RWPE2 (cell line): ENCODE data around the gene SLC22A5.

Source experiments
- ATAC-seq: fragments of 200-7000 bp; cut with Tn5 transposase; 3 replicates; pipeline ENCODE4 v1.9.1; 2021; ENCODE audit warnings: low read depth
- DNase-seq: peaks from one replicate; pipeline ENCODE4 v3.0.0-alpha.2; 2020; ENCODE audit warnings: low spot score
- H3K27ac ChIP-seq: fragments of 450-650 bp; 2 replicates; pipeline ENCODE4 v1.5.1; 2017; ENCODE audit warnings: mild to moderate bottlenecking; ENCODE audit not compliant: poor library complexity, severe bottlenecking
- H3K27me3 ChIP-seq: fragments of 250-450 bp; sonication (Bioruptor Pico); 2 replicates; pipeline ENCODE4 v1.5.1; 2021; ENCODE audit warnings: mild to moderate bottlenecking, moderate library complexity; ENCODE audit not compliant: insufficient read depth, poor library complexity, severe bottlenecking
- H3K36me3 ChIP-seq: fragments of 250-450 bp; sonication (Bioruptor Pico); 2 replicates; pipeline ENCODE4 v1.5.1; 2020; ENCODE audit warnings: low read depth, mild to moderate bottlenecking, moderate library complexity
- H3K4me1 ChIP-seq: fragments of 250-450 bp; sonication (Bioruptor Pico); 2 replicates; pipeline ENCODE4 v1.5.1; 2021; ENCODE audit warnings: mild to moderate bottlenecking, moderate library complexity; ENCODE audit not compliant: insufficient read depth, poor library complexity, severe bottlenecking
- H3K4me3 ChIP-seq: fragments of 250-450 bp; sonication (Bioruptor Pico); 2 replicates; pipeline ENCODE4 v1.5.1; 2021; ENCODE audit warnings: mild to moderate bottlenecking, moderate library complexity; ENCODE audit not compliant: severe bottlenecking
- H3K9me3 ChIP-seq: fragments of 250-450 bp; sonication (Bioruptor Pico); 2 replicates; pipeline ENCODE4 v1.5.1; 2021; ENCODE audit warnings: mild to moderate bottlenecking, moderate library complexity; ENCODE audit not compliant: severe bottlenecking
- TF ChIP-seq, protein P1 (sequence below): fragments of 450-650 bp; IDR thresholded peaks from one replicate; pipeline ENCODE4 v1.5.1; 2017; ENCODE audit warnings: mild to moderate bottlenecking, moderate library complexity; ENCODE audit not compliant: poor library complexity, severe bottlenecking

Gene SLC22A5

DNA sequence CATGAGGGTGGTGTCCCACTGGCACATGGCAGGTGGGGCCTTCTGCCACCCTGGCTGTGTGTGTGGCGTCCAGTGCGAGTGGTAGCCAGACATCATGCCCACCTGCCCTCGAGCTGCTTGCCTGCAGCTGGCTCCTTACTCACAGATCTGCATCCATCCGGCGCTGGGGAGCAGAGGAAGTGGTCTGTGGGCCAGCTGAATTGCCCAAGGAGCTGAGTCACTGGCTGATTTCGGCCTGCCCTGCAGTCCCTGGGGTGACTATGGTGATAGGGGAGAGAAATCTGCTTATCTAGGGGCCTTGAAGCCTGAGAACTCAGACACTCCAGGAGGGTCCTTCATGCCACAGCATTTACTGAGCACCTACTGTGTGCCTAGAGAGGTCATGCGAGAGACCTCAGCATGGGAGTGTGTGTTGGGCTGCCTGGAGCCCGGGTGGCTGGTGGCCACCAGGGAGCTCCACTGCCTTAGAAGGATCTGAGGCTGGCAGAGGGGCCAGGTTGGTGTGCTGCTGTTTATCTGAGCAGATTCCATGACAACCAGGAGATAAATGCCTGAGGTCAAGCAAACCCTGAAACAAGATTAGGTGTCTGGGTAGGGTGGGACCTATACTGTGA is 57.1 kb downstream of the SLC22A5 start:
- H3K36me3 ChIP-seq: no peaks in the 10 kb centered on the region
- ATAC-seq: peak; percentile 81
- H3K27me3 ChIP-seq: no peaks in the 10 kb centered on the region
- peak; percentile 95 for DNase-seq
- TF ChIP-seq, protein P1, sequence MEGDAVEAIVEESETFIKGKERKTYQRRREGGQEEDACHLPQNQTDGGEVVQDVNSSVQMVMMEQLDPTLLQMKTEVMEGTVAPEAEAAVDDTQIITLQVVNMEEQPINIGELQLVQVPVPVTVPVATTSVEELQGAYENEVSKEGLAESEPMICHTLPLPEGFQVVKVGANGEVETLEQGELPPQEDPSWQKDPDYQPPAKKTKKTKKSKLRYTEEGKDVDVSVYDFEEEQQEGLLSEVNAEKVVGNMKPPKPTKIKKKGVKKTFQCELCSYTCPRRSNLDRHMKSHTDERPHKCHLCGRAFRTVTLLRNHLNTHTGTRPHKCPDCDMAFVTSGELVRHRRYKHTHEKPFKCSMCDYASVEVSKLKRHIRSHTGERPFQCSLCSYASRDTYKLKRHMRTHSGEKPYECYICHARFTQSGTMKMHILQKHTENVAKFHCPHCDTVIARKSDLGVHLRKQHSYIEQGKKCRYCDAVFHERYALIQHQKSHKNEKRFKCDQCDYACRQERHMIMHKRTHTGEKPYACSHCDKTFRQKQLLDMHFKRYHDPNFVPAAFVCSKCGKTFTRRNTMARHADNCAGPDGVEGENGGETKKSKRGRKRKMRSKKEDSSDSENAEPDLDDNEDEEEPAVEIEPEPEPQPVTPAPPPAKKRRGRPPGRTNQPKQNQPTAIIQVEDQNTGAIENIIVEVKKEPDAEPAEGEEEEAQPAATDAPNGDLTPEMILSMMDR: peak; percentile 47
- H3K9me3 ChIP-seq: no peaks in the 10 kb centered on the region
- no peak overlapping the region for H3K4me3 ChIP-seq
- H3K27ac ChIP-seq: peak overlapping the region; percentile 87
- peaks cover 62% of the 10 kb centered on the region for H3K4me1 ChIP-seq

DNA sequence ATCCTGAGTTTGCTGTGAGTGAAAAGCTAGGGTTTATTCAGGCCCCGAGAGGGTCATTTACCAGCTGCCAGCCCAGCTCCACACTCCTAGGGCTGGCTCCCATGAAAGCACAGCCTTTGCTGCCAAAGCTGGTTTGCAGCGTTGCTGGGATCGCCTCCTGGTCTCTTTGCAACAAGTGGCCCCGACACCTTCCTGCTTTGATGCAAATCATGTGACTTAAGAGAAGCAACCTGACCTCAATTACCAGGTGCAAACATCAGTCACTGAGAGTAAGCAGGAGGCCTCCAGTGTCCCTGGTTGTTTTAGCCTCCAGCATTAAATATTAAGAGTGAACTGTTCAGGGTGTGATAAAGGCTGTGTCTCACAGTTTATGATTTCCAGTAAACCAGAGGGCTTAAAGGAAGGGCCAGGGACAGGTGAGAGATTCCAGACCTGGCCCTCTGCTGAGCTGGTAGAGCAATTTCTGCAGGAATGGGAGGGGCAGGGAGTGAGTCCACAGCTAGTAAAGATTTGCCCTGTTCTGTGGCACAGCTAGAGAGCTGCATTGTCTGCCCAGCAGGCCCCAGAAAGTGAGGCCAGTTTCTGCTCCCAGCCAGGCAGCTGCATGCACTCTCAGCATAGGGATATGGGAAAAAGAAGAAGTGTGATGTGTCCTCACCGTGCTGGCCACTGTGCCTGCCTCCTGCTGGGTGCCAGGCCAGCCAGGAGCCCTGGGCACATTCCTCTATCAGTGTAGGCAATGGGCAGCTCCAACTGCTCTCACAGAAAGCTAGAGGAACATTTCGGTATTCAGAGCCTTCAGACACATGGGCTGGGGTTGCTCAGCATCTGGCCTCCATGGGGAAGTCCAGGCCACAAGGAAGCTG is 58.0 kb downstream of the SLC22A5 start:
- Histone ChIP-seq H3K36me3 (no peaks in the 10 kb centered on the region), H3K9me3 (no peaks in the 10 kb centered on the region), H3K27ac (peak overlapping the region; percentile 87), H3K4me3 (no peak overlapping the region), H3K4me1 (peaks cover 60% of the 10 kb centered on the region), H3K27me3 (no peaks in the 10 kb centered on the region)
- DNase-seq (no peak), ATAC-seq (peak; percentile 30)
- TF ChIP-seq, protein P1: no peak

DNA sequence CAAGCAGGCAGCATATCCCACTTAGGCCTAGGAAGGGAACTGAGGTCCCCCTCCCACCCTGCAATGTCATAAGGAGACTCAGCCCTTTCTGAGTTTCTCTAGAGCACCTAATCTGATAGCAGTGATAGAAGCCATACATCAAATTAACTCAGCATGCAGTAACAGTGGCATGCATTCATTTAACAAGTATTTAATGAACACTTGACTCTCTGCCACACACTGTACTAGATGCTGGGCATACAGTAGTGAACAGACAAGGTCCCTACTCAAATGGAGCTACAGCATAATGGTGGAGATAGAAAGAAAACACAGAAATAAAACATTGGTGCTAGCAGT is 58.6 kb downstream of the SLC22A5 start:
- H3K27ac ChIP-seq: peak overlapping the region; percentile 87
- no peaks in the 10 kb centered on the region for H3K9me3 ChIP-seq
- no peaks in the 10 kb centered on the region for H3K27me3 ChIP-seq
- DNase-seq: no peak
- H3K4me3 ChIP-seq: no peak overlapping the region
- TF ChIP-seq, protein P1: no peak
- no peak for ATAC-seq
- H3K36me3 ChIP-seq: no peaks in the 10 kb centered on the region
- peaks cover 54% of the 10 kb centered on the region for H3K4me1 ChIP-seq

DNA sequence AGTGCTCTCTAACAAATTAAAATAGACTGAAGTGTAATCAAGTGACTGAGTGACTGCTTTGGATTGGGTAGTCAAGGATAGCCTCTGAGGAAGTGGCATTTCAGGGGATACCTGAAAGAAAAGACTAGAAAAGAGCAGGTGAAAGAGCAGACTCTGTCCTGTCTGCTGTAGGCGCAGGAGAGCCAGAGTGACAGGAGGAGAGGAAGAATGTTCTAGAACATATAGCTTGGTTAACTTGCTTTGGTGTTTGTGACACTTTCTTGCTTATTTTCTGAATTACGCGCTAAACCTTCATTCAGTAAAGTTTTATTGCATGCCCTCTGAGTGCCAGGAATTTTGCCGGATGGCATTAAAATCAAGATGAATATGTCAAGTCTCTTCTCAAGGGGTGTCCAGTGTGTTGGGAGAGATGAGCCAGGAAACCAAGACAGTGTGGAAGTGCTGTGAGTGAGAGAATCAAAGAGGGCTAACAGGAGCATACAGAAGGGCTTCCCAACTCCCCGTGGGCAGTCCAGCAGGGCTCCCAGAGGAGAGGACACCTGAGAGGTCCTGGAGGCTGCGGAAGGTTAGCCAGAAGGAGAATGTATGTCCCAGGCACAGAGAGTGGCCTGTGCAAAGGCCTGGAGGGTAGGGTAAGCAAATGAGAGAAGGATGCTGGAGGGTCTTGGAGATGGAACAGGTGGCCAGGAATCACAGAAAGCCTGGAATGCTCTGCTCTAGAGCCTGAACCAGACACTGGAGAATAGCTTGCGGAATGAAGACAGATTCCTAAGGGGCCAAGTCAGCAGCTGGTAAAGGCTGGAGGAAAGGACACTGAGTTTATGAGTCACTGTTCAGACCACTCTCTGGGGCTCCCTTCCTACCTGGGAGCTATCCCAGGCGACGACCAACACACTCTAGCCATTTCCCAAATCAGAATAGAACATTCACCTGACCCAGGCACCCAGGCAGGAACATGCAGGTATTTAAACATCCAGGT is 59.3 kb downstream of the SLC22A5 start:
- H3K36me3 ChIP-seq: no peaks in the 10 kb centered on the region
- no peak overlapping the region for H3K4me3 ChIP-seq
- peak overlapping the region; percentile 87 for H3K27ac ChIP-seq
- DNase-seq (no peak), ATAC-seq (peak; percentile 78)
- TF ChIP-seq, protein P1: no peak
- no peaks in the 10 kb centered on the region for H3K27me3 ChIP-seq
- peaks cover 51% of the 10 kb centered on the region for H3K4me1 ChIP-seq
- no peaks in the 10 kb centered on the region for H3K9me3 ChIP-seq
